Heart left ventricle (tissue), 13 donors: ENCODE data around the gene MLXIP.

Experiments
- CTCF ChIP-seq, 12 donors: fragments of 200-600 bp; sonication (generic) in 4 of 12; IDR thresholded peaks; one replicate each; pipeline versions ENCODE4 v1.5.0 to v1.8.0; 2018 to 2022; ENCODE audit warnings: antibody characterized with exemption in 12 of 12, mild to moderate bottlenecking in 5 of 12
- POLR2A ChIP-seq, 2 donors: fragments of 450-650 bp; IDR thresholded peaks; one replicate each; pipeline ENCODE4 v1.6.1; 2017; ENCODE audit warnings: antibody characterized with exemption in 2 of 2, mild to moderate bottlenecking in 2 of 2, moderate library complexity in 2 of 2
- donor health status: ischemic (EF 13 %, LVEDD 7.1; RV severe dilation, severe dysfunction).
- donor health status: DM: no; HTN: yes; CAD: no.
- donor health status: DM: no; HTN: no; CAD: no.
- donor health status: ischemic (EF 25% LVEDD 6.9; RV normal size, moderate dysfunction).
- donor health status: ischemic (EF 25% LVEDD 5.7; RV mildly dilated, moderate dysfunction).
- donor health status: ischemic (EF 35%, LVEDD 5.7; RV mildly dilated, moderate dysfunction).
- donor health status: nonischemic (EF 11% LVEDD 7.7; RV severe dilation, severe dysfunction).
- donor health status: DM: yes; HTN: yes; CAD: no.
- donor health status: PGD.
- donor health status: ischemic (EF 29% LVEDD 5.4; RV normal size, mild dysfunction).
- donor health status: nonischemic (EF 23%, LVEDD 6.1; RV moderate dilation, normal function).

DNA sequence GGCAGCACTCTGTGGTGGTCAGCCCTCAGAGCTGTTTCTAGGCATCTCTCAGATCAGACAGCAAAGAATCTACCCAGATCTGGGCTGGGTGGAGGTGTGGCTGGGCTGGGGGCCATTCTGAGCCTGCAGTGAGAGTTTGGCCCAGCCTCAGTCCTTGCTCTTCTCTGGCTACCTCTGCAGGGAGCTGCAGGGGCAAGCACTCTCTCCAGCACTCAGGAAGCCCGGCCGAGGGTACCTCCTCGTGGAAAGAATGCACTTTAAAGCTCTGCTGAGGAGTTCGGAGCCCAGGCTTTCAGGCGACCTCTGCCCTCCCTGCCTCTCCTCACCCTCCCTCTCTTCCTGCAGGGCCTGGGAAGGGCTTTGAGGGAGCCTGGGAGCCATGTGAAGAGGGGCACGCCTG, 64.3 kb downstream of the MLXIP start:
- TF ChIP-seq POLR2A (IDR thresholded peaks at IDR 0.05), result no peak
- TF ChIP-seq CTCF (IDR thresholded peaks at IDR 0.05), result no peak
